Prostate gland (tissue), 2 donors: Measurements from ENCODE around the gene SLC6A11. TPM values are rescaled to one million over a fixed set of nuclear protein-coding genes. Genes with fewer than 3 reads are reported as not detected.

Experiments used
- DNase-seq: peaks from one replicate; pipeline ENCODE4 v3.0.0-alpha.2; 2019; ENCODE audit warnings: low spot score
- H3K27ac ChIP-seq, 2 donors: fragments of 200-600 bp; sonication (generic); 2 replicates each; pipeline ENCODE4 v1.5.1; 2017 to 2019
- H3K27me3 ChIP-seq: fragments of 200-600 bp; sonication (generic); replicated peaks from 2 replicates; pipeline ENCODE4 v1.5.1; 2019; ENCODE audit not compliant: insufficient read depth
- H3K36me3 ChIP-seq, 2 donors: fragments of 200-600 bp; sonication (generic); 1 replicate in 1 of 2; 2 replicates in 1 of 2; pipeline versions ENCODE4 v1.5.1 to v1.8.1; 2017 to 2019
- H3K4me1 ChIP-seq: fragments of 200-600 bp; sonication (generic); replicated peaks from 2 replicates; pipeline ENCODE4 v1.5.1; 2019
- H3K4me3 ChIP-seq, 2 donors: fragments of 200-600 bp; sonication (generic); 2 replicates each; pipeline ENCODE4 v1.5.1; 2017 to 2019
- H3K9me3 ChIP-seq: fragments of 200-600 bp; sonication (generic); 2 replicates; pipeline ENCODE4 v1.5.1; 2017
- POLR2A ChIP-seq: fragments of 450-650 bp; IDR thresholded peaks from one replicate; pipeline ENCODE4 v1.6.1; 2016; ENCODE audit warnings: antibody characterized with exemption, mild to moderate bottlenecking
- POLR2AphosphoS5 ChIP-seq: sonication (generic); formaldehyde crosslinking; IDR thresholded peaks from one replicate; pipeline ENCODE4 v1.6.1; 2017; ENCODE audit warnings: antibody characterized with exemption
- WGBS: methylation state at CpG from one replicate; pipeline ENCODE4 v1.1.5; 2018; 5-methylcytosine and 5-hydroxymethylcytosine counted together
- intact Hi-C: fragments of 100-400 bp; cut with DNase I; formaldehyde crosslinking; loops from one replicate; pipeline ENCODE4 v1.14.2; 2022
- total RNA-seq, 2 donors: library from RNA; depleted of rRNA; stranded (reverse); fragments of >200 nt; gene quantifications; one replicate each; pipeline ENCODE4 v1.1.0, GENCODE V29; 2016
- TF ChIP-seq, protein P1 (sequence below), 4 experiments: fragments of 200-600 bp in 2 of 4; fragments of 450-650 bp in 2 of 4; sonication (generic) in 2 of 4; IDR thresholded peaks; 1 replicate in 3 of 4; 2 replicates in 1 of 4; pipeline ENCODE4 v1.5.1; 2016 to 2019; ENCODE audit warnings: antibody characterized with exemption in 4 of 4, mild to moderate bottlenecking in 2 of 4, moderate library complexity in 2 of 4

SLC6A11 gene
- total RNA-seq, 2 donors from 2014 or later, result 3.6 to 6.9 TPM

DNA sequence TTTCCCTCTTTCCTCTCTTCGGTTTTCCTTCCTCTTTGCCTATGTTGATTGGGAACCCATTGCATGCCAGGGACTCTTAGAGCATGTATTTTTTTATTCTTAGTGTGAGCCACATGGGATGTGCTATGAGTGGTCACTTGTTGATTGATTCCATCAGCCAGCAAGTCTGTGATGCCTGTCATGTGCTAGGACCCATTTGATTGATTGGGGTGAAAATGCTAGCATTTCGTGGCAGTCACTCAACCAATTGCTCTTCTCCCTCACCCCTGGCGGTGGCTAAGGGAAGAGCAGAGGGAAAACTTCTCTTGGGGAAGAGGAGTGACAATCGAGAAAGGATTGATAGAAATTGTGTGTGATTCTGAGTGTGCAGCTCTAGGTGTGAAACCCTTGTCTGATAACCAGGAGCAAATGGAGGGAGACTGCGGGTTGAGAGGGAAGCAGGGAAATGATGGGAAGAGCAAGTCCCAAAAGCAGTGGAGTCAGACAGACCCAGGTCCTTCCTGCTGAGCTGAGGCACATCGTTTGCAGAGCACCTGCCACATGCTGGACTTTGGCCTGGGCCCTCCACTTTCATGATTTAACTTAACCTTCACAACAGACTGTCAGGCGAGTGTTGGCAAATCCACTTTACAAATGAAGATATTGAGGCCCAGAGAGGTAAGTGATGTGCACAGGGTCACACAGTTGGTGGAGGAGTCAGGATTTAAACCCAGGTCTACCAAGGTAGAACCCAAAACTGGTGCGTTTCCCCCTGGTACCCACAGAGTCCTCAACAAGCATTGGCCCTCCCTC is 40.0 kb downstream of the SLC6A11 start:
- no peaks in the 10 kb centered on the region for H3K4me1 ChIP-seq
- no peak for DNase-seq
- H3K9me3 ChIP-seq, result no peaks in the 10 kb centered on the region
- no peaks in the 10 kb centered on the region for H3K36me3 ChIP-seq
- H3K4me3 ChIP-seq, result no peak overlapping the region
- TF ChIP-seq, protein P1, sequence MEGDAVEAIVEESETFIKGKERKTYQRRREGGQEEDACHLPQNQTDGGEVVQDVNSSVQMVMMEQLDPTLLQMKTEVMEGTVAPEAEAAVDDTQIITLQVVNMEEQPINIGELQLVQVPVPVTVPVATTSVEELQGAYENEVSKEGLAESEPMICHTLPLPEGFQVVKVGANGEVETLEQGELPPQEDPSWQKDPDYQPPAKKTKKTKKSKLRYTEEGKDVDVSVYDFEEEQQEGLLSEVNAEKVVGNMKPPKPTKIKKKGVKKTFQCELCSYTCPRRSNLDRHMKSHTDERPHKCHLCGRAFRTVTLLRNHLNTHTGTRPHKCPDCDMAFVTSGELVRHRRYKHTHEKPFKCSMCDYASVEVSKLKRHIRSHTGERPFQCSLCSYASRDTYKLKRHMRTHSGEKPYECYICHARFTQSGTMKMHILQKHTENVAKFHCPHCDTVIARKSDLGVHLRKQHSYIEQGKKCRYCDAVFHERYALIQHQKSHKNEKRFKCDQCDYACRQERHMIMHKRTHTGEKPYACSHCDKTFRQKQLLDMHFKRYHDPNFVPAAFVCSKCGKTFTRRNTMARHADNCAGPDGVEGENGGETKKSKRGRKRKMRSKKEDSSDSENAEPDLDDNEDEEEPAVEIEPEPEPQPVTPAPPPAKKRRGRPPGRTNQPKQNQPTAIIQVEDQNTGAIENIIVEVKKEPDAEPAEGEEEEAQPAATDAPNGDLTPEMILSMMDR (IDR thresholded peaks at IDR 0.05), result no peak
- TF ChIP-seq POLR2A (no peak), POLR2AphosphoS5 (no peak)
- no peaks in the 10 kb centered on the region for H3K27me3 ChIP-seq
- intact Hi-C loops, result no loop called here
- WGBS, result 57% methylated on average over 8 of the region's 8 CpGs
- no peak overlapping the region for H3K27ac ChIP-seq

DNA sequence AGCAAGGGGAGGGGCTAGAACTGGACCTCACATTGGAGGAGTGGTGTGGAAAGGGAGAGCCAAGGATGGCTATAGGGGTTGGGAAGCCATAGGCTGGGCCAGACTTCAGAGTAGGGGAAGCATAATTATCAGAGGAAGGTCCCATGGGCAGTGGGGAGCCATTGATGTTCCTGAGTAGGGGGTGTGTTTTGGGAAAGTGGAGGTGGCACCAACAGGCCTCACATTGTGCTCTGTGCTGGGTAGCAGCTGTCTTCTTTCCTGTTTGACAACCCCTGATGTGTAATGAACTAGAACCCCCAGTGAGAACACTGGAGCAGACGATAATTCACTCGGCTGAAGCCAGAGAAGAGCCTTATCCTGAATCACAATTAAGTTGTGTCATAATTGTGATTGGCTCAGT is 41.2 kb downstream of the SLC6A11 start:
- TF ChIP-seq, protein P1 (IDR thresholded peaks at IDR 0.05), result no peak
- TF ChIP-seq POLR2A (no peak), POLR2AphosphoS5 (no peak)
- 87% methylated on average over 2 of the region's 2 CpGs for WGBS

DNA sequence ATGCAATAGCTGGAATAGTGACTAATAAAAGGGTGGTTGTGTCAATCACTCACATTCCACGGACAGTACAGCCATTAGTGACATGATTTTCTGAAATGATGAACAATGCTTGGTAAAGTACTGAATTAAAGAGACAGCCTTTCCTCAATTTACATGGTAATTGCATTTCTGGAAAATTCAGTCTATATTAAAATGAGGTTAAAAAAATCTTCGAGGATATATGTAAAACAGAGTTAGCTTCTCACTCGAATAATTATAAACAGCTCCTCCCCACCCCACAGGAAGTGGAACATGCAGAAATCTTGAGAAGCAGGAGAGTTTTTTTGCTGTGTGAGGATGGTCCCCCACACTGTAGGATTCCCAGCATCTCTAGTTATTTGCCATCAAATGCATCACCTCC is 42.1 kb downstream of the SLC6A11 start:
- WGBS, result 69% methylated on average over 3 of the region's 3 CpGs
- Histone ChIP-seq H3K4me3 (no peak overlapping the region), H3K27me3 (no peaks in the 10 kb centered on the region), H3K36me3 (no peaks in the 10 kb centered on the region), H3K27ac (no peak overlapping the region), H3K4me1 (no peaks in the 10 kb centered on the region), H3K9me3 (no peaks in the 10 kb centered on the region)
- DNase-seq, result no peak
- intact Hi-C loops, result no loop called here
- TF ChIP-seq POLR2AphosphoS5, result no peak
- no peak for TF ChIP-seq POLR2A
- TF ChIP-seq, protein P1 (IDR thresholded peaks at IDR 0.05), result no peak

More for the DNA sequence above, 41.2 kb downstream of the SLC6A11 start:
- Histone ChIP-seq H3K27me3 (no peaks in the 10 kb centered on the region), H3K36me3 (no peaks in the 10 kb centered on the region), H3K9me3 (no peaks in the 10 kb centered on the region), H3K4me3 (no peak overlapping the region), H3K27ac (no peak overlapping the region), H3K4me1 (no peaks in the 10 kb centered on the region)
- no peak for DNase-seq
- intact Hi-C loops, result no loop called here

DNA sequence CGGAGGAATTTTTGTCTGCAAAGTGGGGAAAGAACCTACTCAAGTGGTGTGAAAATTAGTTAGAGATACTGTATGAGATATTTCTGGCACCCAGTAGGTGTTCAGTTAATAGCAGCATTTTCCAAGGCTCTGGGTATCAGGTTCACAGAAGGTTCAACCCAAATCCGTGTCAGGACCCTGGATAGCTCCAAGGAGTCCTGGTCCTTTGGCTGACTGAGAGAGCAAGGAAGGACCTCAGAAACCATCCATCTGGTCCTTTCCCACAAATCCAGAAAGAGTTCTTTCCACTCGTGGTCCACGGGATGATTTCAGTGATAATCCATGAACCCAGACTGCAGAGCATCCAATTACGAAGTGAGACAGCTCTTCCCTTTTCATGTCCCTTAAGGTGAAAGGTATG is 51.4 kb downstream of the SLC6A11 start:
- TF ChIP-seq POLR2AphosphoS5 (no peak), POLR2A (no peak)
- TF ChIP-seq, protein P1 (IDR thresholded peaks at IDR 0.05), result no peak

DNA sequence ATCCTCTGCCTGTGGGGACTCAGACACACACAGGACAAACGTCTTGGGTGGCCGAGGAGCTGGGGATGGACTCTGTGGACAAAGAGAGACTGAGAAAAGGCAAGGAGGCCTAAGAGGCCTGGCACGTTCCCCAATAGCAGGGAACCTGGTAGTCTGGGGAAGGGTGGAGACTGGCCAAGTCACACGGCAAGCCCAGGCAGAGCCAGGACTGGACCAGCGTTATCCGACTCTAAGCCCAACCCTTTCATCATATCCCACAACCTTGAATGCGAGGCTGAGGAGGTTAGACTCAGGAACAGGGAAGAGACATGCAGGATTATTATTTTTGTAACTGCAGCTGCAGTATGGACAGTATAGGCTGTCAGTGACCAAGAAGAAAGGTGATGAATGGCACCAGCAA is 53.4 kb downstream of the SLC6A11 start:
- Histone ChIP-seq H3K4me3 (no peak overlapping the region), H3K4me1 (no peaks in the 10 kb centered on the region), H3K27ac (no peak overlapping the region), H3K36me3 (no peaks in the 10 kb centered on the region), H3K9me3 (no peaks in the 10 kb centered on the region), H3K27me3 (no peaks in the 10 kb centered on the region)
- TF ChIP-seq, protein P1 (IDR thresholded peaks at IDR 0.05), result no peak
- no peak for TF ChIP-seq POLR2AphosphoS5
- no peak for TF ChIP-seq POLR2A
- WGBS, result 45% methylated on average over 7 of the region's 7 CpGs
- intact Hi-C loops, result no loop called here
- no peak for DNase-seq

More for the DNA sequence above, 51.4 kb downstream of the SLC6A11 start:
- intact Hi-C loops, result no loop called here
- no peak for DNase-seq
- H3K36me3 ChIP-seq, result no peaks in the 10 kb centered on the region
- no peak overlapping the region for H3K4me3 ChIP-seq
- H3K27me3 ChIP-seq, result no peaks in the 10 kb centered on the region
- H3K9me3 ChIP-seq, result no peaks in the 10 kb centered on the region
- no peak overlapping the region for H3K27ac ChIP-seq
- WGBS, result 48% methylated on average over 5 of the region's 5 CpGs
- no peaks in the 10 kb centered on the region for H3K4me1 ChIP-seq
